HG02973 (cell line): Measurements from ENCODE around the gene SPATA7.
"Not testable (repeated sequence)": the region's sequence is repeated elsewhere in the genome, so short reads cannot be mapped to it uniquely, and the experiment has no call there.

Source experiments
- ATAC-seq: cut with Tn5 transposase; IDR thresholded peaks from one replicate; pipeline ENCODE4 v1.9.1; 2021; ENCODE audit warnings: moderate library complexity; ENCODE audit not compliant: unreplicated experiment

The SPATA7 gene, protein sequence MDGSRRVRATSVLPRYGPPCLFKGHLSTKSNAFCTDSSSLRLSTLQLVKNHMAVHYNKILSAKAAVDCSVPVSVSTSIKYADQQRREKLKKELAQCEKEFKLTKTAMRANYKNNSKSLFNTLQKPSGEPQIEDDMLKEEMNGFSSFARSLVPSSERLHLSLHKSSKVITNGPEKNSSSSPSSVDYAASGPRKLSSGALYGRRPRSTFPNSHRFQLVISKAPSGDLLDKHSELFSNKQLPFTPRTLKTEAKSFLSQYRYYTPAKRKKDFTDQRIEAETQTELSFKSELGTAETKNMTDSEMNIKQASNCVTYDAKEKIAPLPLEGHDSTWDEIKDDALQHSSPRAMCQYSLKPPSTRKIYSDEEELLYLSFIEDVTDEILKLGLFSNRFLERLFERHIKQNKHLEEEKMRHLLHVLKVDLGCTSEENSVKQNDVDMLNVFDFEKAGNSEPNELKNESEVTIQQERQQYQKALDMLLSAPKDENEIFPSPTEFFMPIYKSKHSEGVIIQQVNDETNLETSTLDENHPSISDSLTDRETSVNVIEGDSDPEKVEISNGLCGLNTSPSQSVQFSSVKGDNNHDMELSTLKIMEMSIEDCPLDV

DNA sequence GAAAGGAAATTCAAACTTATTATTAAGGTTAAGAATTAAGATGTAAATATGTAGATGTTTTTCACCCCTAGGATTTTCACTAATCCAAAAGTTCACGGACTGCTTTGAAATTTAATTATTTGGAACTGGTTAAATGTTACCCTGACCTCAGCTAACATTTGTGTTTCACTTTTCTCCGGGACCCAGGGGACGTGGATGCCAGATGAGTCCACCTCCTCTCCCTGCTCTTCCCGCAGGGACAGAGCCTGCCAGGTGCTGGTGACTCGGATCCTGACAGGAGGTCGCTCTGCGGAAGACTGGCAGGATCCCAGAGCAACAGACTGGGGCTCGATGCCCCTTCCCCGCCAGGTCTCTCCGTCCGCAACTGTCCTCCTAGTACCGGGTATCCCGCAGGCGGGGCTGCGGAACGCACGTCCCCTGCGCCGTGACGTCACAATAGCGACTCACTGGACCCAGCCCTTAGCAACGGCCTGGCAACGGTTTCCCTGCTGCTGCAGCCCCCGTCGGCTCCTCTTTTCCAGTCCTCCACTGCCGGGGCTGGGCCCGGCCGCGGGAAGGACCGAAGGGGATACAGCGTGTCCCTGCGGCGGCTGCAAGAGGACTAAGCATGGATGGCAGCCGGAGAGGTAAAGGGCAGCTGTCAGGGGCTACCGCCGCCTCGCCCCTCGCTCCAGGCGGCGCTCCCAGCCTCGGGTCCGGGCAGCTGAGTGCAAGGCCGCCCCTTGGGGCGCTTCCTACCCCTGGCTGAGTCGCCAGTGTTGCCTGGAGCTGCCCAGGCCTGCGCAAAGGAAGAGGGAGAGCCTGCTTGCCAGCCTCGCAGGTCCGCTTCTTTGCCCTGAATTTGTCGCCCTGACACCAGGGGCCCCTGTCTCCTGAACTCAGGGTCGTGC is at the start of gene SPATA7:
TSS of gene SPATA7 (plus strand) at position 446 of the 890 bp plus-strand sequence. CDS start at position 608, 162 bp downstream.
- ATAC-seq, result peak; percentile 100

DNA sequence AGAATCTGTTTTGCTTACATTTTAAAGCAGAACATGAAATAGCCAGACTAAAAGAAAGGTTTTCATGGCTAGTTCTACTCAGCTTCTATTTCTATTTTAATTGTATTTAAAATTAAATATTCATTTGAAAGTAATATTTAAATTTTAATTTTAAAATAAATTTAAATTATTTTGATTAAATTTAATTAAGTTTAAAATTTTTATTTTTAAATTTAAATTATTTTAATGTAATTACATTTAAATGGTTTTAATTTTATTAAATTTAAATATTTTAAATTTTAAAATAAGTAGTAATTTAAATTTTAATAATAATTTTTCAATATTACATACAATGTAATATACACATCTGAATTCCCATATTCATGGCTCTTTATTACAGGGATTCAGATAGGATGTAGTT is 45.1 kb upstream of the SPATA7 start:
- ATAC-seq, result no peak

DNA sequence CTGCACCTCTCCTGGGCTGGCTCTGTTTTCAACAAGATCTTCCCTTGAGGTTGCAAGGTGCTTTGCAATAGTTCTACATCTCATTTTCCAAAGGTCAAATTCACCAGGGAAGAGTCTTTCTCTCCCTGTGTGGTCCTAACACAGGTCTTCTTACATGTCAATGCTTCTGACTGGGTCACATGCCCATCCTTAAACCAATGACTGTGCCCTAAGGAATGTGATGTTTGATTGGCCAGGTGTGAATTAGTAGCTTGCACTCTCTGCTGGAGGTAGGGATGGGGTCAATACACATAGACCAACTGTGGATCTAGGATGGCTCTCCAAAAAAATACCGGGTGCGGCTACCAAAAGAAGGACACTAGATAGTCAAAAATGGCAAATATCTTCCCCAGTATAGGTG is 42.5 kb upstream of the SPATA7 start:
- no peak for ATAC-seq

DNA sequence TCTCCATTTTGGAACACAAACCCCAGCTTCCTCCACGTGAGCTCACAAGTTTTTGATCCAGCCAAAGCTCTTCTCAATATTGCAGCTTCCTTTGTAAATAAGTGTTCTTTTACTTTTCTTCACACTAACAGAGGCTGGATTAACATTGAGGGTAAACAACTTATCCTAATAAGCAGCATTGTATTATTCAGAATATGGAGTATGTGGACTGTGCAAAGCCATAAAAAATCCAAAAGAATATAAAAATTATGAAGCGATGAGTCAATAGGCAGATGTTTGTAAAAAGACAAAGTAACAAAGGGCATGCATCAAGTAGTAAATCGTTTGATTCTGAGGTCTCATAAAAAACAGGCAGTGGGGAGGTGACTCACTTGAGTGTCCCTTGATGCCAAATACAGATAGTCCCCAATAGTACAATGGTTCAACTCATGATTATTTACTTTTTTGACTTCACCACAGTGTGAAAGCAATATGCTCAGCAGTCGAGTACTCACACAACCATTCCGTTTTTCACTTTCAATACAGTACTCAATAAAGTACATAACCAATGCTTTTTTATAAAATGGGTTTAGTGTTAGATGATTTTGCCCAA is 39.3 kb upstream of the SPATA7 start:
- ATAC-seq, result no peak

DNA sequence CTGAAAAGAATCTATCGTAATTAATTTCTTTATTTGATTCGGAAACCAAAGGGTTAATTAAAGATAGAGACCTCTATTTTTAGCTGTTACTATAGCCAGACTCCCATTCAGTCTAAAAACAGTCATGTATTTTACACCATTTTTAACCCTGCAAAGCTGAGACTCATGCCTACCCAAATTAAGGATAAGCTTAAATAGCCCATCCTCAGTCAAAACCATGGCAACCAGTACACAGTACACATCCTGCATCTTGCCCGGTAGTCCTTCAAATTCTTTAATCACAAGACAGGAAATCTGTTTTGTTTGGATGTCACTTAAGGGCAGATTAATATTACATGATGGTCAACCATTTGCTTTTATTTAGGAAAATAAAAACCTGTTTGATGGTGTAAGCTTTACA is 36.9 kb upstream of the SPATA7 start:
- no peak for ATAC-seq

DNA sequence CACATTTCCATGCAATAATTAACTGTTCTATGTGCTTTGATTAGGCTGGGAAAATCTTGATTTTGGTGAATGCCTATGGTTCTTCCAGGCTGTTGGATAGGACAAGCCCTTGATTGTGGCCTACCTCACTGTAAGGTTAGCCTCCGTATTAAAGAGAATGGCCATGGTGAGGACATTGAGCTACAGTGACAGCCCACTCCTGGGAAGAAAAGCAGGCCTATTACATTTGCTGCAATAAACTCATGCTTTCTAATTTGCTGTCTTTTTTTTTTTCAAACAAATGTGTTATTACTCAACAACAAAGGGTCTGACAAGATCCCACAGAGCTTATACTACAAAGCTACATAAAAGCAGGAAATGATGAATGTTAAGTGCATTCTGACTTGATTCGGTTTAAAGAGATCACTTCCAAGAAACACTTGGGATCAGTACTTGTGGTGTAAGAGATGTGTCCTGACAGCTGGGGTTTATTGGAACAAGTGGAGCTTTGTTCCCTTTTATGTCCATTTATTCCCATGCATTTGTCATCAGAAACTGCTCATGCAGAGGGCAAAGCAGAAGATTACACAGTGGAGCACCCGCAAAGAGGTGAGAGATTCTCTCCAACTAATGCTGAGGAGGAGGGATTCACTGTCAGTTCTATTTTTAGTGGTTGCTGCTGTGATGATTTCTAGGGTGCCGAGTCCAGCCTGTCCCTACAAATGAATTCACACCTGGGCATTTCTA is 33.3 kb upstream of the SPATA7 start:
- no peak for ATAC-seq

DNA sequence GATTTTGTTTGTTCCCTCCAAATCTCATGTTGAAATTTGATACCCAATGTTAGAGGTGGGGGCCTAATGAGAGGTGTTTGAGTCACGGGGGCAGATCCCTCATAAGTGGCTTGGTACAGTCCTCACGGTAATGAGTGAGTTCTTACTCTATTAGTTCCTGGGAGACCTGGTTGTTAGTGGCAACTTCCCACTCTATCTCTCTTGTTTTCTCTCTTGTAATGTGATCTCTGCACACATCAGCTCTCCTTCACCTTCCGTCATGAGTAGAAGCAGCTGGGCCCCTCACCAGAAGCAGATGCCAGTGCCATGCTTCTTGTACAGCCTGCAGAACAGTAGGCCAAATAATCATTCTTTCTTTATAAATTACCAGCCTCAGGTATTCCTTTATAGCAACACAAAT is 32.8 kb upstream of the SPATA7 start:
- no peak for ATAC-seq

DNA sequence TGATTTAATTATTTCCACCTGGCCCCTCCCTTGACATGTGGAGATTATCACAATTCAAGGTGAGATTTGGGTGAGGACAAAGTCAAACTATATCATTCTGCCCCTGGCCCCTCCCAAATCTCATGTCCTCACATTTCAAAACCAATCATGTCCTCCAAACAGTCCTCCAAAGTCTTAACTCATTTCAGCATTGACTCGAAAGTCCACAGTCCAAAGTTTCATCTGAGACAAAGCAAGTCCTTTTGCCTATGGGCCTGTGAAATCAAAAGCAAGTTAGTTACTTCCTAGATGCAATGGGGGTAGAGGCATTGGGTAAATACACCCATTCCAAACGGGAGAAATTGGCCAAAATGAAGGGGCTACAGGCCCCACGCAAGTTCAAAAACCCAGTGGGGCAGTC is 31.1 kb upstream of the SPATA7 start:
- no peak for ATAC-seq

DNA sequence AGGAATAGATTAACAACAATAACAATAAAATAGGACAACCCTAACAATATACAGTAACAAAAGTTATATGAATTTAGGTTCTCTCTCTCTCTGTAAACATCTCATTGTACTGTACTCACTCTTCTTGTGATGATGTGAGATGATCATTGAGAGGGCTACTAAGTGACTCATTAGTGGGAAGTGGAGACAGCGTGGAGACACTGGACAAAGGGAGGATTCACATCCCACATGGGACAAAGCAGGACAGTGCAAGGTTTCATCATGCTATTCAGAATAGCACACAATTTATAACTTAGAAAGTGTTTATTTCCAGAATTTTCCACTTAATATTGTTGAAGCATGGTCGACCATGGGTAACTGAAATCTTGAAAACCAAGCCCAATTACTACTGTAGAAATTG is 26.0 kb upstream of the SPATA7 start:
- no peak for ATAC-seq

DNA sequence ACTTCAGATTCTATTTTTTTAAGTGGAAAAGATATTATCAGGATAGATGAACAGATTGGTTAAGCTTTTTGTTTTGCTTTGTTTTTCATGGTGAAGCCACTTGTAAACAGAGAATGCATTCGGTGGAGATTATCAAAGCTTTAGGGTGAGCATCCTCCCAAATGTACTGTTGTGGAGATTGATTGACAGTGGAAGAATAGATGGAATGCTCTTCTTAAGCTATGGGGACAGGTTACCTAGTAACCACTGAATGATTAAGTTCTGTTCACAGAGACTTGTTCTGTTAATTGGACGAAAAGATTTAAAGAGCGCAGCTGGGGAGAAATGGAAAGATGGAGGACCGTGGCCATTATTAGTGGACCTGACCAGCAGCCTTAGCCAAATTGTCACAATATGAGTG is 21.8 kb upstream of the SPATA7 start:
- ATAC-seq, result no peak

DNA sequence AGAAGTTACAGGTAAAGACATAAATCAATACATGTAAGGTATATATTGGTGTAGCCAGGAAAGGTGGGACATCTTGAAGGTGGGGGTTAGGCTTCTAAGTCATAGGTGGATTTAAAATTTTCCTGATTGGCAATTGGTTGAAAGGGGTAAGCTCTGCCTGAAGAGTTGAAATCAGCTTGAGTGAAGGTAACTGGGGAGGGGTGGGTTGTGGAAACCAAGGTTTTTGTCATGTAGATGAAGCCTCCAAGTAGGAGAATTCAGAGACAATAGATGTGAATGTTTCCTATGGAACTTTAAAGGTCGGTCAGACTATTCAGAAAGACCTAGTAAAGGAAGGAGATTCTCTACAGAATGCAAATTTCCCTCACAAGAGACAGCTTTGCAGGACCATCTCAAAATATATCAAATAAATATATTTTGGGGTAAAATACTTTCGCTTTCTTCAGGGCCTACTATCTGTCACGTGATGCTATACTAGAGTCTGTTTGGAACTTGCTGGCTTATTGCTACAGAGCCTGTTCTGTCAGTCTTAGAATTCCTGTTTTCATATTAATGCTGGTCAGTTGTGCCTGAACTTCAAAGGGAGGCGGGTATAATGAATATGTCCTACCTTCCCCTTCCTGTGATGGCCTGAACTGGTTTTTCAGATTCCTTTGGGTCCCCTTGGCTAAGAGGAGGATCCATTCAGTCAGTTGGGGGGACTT is 20.6 kb upstream of the SPATA7 start:
- ATAC-seq, result no peak

DNA sequence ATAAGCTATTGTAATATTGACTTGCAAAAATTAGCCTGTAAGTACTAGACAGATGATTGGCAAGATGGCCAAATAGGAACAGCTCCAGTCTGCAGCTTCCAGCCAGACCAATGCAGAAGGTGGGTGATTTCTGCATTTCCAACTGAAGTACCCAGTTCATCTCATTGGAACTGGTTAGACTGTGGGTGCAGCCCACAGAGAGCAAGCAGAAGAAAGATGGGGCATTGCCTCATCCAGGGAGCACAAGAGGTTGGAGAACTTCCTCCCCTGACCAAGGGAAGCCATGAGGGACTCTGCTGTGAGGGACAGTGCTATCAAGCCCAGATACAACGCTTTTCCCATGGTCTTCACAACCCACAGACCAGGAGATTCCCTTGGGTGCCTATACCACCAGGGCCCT is 16.0 kb upstream of the SPATA7 start:
- ATAC-seq, result no peak

DNA sequence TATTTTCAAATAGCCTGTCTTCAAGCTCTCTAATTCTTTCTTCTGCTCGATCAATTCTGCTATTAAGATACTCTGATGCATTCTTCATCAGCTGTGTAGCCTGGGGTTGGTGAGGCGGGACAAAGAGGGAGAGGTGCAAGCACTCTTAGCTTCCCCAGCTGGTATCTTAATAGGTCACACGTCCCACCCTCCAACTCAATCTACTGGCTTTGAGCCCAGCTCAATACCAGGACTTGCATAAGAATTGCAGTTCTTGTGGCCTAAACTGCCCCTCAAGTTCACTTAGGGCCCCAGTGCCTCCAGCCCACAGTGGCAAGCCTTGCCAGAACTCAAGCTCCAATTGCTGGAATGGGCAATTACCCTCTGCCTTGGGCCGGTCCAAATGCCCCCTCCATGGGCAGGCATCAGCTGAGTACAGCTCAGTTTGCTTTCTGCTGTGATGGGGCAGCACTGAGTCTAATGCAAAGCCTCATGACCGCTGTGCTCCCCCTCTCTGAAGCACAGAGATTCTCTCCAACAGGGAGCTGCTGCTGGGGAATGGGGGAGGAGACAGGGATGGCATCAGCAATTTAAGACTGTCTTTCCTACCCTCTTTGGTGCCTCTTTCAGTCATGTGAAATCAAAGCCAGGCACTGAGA is 5.6 kb upstream of the SPATA7 start:
- ATAC-seq, result no peak

DNA sequence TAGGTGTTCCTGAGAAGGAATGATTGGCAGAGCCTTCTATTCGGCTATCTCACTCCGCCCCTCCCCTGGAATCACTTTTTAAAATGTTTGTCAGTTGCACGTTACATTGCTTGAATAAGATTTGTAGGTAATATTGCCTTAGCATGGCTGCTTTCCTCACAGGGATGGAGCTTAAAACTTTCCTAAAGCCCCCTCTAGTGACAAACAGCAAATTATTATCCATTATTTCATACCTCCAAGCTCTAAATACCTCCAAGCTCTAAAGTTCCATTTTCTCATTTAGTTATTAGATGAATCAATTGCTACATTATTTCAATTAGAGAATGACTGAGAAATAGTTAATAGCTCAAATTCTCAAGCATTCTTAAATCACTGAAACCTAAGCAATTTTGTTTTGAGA is 5.1 kb upstream of the SPATA7 start:
- no peak for ATAC-seq

DNA sequence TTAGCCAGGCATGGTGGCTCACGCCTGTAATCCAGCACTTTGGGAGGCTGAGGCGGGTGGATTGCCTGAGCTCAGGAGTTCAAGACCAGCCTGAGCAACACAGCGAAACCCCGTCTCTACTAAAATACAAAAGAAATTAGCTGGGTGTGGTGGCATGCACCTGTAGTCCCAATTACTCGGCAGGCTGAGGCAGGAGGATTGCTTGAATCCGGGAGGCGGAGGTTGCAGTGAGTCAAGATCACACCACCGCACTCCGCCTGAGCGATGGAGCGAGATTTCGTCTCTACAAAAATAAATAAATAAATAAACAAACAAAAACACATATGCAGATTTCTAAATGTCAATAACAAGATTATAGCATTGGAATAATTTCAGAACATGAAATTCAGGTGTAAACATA is 3.8 kb upstream of the SPATA7 start:
- ATAC-seq, result not testable (repeated sequence)

DNA sequence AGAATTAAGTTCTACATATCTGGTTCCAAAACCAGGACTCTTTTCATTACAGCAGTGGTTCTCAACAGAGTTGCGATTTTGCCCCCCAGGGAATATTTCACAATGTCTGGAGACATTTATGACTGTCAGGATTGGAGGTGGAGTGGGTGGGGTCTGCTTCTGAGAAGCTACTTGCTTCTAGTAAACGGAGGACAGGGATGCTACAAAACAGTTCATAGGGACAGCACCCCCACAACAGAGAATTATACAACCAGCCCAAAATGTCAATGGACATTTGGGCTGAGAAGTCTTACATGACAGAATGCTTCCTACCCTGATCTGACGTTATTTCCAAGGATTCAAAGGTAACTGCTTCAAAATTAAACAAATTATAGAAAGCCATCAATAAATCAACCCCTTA is 739 bp upstream of the SPATA7 start:
- ATAC-seq, result no peak

DNA sequence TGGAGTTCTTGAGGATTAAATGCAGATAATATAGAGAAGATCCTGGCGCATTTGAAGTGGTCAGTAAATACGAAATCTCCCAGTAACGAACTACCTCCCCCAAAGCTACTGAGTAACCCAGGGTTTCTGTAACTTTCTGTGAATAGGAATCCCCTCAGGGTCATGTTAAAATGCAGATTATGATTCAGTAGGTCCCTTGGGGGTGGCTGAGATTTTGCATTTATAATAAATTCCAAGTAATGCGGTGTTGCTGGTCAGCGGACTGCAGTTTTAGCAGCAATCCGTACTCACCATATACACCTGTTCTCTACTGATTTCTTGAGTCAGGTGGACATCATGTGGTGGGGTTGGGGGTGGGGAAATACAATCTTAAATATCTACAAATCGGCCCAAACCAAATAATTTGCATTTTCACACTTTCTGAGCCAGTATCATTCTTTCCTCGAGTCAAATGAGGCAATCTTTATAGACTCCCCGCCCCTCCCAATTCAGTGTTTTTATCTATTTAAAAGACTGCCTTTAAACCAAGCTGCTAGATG is 868 bp downstream of the SPATA7 start:
- ATAC-seq, result peak; percentile 12

DNA sequence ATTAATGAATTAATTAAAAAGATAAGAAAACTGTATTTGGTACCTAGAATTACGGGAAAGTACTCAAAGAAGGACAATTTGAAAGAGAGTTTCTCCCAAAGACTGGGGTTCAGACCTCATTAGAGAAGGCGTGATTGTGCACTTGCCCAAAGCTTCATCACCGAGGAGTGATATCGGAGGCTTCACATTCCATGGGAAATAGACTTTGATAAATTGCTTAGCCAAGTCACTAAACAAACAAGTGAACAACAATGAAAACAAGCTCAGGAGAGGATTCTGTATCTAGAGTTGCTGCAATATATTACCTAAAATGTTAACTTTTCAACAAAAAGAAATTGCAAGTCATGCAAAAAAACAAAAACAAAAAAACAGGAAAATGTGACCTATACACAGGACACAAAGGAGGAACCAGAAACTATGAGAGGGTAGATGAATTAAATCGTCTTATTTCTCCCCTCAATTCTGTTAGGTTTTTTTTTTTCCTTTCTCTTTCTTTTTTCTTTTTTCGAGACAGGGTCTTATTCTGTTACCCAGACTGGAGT is 3.4 kb downstream of the SPATA7 start:
- ATAC-seq, result no peak

DNA sequence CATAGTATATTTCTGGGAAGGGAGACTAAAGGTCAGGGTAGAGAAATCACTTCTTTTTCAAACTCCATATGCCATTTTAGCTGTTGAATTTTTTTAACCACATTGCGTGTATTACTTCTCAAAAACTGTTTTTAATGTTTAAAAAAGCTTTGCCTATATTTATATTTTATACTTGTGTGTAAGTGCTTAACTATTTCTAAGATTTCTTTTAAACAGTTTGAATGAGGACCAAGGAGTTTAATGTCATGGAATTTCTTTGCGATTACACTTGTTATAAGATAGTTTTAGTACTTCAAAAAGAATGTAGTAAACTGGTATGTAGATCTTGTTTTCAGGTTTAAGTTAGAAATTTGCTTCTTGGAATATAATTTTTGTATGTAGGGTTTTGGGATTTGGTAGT is 7.2 kb downstream of the SPATA7 start:
- no peak for ATAC-seq
